NCI-H128 (cell line): ENCODE measurements around the gene MYO1E.

ENCODE experiments used
- DNase-seq: peaks from one replicate; lab custom pipeline; 2025; ENCODE audit not compliant: unreplicated experiment; lab: John Stamatoyannopoulos, UW

MYO1E gene

DNA sequence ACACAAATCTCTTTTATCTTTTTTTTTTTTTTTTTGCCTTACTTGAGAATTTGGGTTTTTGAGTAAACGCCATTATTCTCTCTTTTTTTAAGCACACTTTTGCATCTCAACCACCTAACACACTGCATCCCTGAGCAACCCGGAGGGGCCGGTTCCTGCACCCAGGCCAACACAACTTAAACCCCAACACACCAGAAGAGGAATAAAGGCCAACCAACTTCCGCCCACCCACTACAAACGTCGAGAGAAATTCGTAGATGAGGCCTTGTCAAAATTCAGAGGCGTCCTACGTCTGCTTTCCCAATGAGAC is 268.1 kb downstream of the MYO1E start:
- DNase-seq: no peak

DNA sequence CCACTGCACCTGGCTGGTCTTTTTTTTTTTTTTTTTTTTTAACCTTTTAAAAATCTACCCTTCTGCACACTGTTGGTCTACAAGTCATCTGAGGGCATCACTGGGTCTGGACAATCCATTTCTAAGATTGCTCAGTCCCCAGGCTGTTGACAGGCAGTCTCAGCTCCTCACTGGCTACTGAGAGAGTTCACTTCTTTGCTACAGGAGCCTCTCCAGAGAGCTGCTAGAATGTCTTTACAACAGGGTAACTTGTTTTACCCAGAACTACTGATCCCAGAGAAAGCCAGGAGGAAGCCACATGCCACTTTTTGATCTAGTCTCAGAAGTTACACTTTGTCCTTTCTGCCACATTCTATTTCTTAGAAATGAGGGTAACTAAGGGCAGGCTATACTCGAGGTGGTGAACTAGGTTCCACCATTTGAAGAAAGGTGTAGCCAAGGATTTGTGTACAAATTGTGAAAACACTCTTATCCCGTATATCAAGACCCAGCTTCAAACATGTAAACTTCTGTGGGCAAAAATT is 273.4 kb downstream of the MYO1E start:
- no peak for DNase-seq

DNA sequence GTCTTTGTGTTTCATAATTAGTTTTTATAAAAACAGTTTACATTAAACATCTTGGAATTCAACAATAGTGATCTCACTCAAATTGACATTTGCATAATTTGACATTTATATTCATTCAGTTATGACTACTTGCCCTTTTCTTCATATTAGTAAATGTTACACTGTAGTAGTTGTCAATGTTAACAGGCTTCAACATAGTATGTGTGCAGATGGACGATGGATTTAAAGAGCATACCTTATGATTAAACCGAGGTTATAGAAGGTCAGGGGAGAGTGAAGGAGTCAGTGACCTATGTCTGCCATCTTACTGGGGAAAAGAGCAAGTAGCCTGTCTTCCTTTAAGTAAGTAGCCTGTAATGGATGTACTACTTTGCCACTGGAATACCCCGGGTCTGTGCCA is 276.2 kb downstream of the MYO1E start:
- DNase-seq: no peak

DNA sequence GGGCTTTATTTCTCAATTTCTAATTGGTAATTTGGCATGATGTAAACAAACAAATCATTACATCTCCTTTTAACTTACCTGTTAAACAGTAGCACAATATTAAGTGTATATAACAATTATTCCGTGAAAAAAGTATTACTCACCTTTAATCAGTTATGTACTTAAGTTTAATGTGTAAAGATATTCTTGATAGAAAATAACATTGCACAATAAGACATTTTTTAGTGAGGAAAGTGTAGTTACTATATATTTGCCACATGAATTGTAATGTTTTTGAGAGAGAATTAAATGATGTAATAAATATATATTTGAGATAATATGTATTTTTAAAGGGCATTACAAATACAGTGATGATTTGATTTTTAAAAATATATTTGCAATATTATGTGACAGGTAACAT is 278.6 kb downstream of the MYO1E start:
- no peak for DNase-seq

DNA sequence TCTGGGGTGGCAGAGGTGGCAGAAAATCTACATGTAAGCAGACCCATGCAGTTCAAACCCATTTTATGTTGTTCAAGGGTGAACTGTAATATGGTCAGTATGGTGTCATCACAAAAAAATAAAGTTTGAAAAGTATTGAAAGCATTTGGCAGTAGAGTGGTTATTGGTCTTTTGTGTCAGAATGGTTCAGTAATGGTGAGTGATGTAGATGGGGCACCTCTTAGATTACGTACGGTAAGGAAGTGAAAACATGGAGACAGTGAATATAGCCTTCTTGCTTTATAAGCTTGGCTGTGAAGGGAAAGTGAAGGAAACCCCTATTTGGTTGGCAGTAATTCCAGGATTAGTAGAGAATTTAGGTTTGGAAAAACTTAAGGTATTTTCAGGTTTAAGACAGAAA is 284.9 kb downstream of the MYO1E start:
- DNase-seq: no peak
